Left lung (tissue), 10 donors: ENCODE data around the gene ST8SIA1. TPM values are rescaled to one million over a fixed set of nuclear protein-coding genes. Genes with fewer than 3 reads are reported as not detected.

Experiments
- ATAC-seq: fragments of 200-7000 bp; cut with Tn5 transposase; one replicate; pipeline ENCODE4 v1.9.1; 2020; ENCODE audit warnings: moderate library complexity
- DNase-seq, 4 donors: peaks; one replicate each; pipeline ENCODE4 v3.0.0-alpha.2; 2013 to 2020
- H3K27ac ChIP-seq, 2 donors: fragments of 200-600 bp; sonication (generic) in 1 of 2; one replicate each; pipeline versions ENCODE4 v1.5.0 to v1.8.0; 2020 to 2021
- H3K27me3 ChIP-seq, 2 donors: fragments of 200-600 bp; sonication (generic) in 1 of 2; one replicate each; pipeline versions ENCODE4 v1.5.0 to v1.8.0; 2020 to 2021
- H3K36me3 ChIP-seq, 2 donors: fragments of 200-600 bp; sonication (generic) in 1 of 2; one replicate each; pipeline versions ENCODE4 v1.5.0 to v1.8.0; 2020 to 2021
- H3K4me1 ChIP-seq, 2 donors: fragments of 200-600 bp; one replicate each; pipeline ENCODE4 v1.8.0; 2021
- H3K4me3 ChIP-seq, 2 donors: fragments of 200-600 bp; sonication (generic) in 1 of 2; one replicate each; pipeline versions ENCODE4 v1.5.0 to v1.8.0; 2020 to 2021; ENCODE audit warnings: mild to moderate bottlenecking in 1 of 2
- H3K9me3 ChIP-seq, 2 donors: fragments of 200-600 bp; sonication (generic) in 1 of 2; one replicate each; pipeline versions ENCODE4 v1.5.0 to v1.8.0; 2020 to 2021
- CTCF ChIP-seq, 2 donors: fragments of 200-600 bp; sonication (generic) in 1 of 2; IDR thresholded peaks; one replicate each; pipeline versions ENCODE4 v1.5.0 to v1.8.0; 2021; ENCODE audit warnings: antibody characterized with exemption in 2 of 2
- intact Hi-C, 2 donors: fragments of 100-400 bp; cut with DNase I; formaldehyde crosslinking; loops; one replicate each; pipeline versions ENCODE4 v1.11.2 to v1.14.2; 2022
- polyA plus RNA-seq, 6 donors: library from polyadenylated mRNA; unstranded; fragments of 120-200 nt; gene quantifications; one replicate each; pipeline ENCODE4 v1.2.1, GENCODE V29; 2013; ENCODE audit not compliant: insufficient read length in 6 of 6
- total RNA-seq, 2 donors: library from RNA; stranded (reverse); fragmentation: NEBNext Ultra II Directional; extraction: Animal tissue kit (Norgen Biotek cat#: 25700); gene quantifications; one replicate each; pipeline ENCODE4 v1.2.1, GENCODE V29; 2021
- donor health status: DM: no; HTN: yes; CAD: no.
- donor health status: DM: no; HTN: no; CAD: no.

ST8SIA1 gene
- total and polyA plus RNA-seq, 8 donors = 2.4 to 15.8 (median 10.0) TPM

- DNase-seq = no peak
- Histone ChIP-seq H3K4me1 (no peaks in the 10 kb centered on the region), H3K27ac (no peak overlapping the region), H3K4me3 (no peak overlapping the region), H3K27me3 (no peaks in the 10 kb centered on the region), H3K36me3 (no peaks in the 10 kb centered on the region), H3K9me3 (no peaks in the 10 kb centered on the region)
- intact Hi-C loops = no loop called here
- no peak for TF ChIP-seq CTCF (IDR thresholded peaks at IDR 0.05)
- no peak for ATAC-seq
Observed at GRCh38 chr12:22188431-22188830, 146.1 kb downstream of the ST8SIA1 start.

GRCh38 chr12:22180705-22181104 is 153.8 kb downstream of the ST8SIA1 start:
- intact Hi-C loops = no loop called here
- Histone ChIP-seq H3K36me3 (no peaks in the 10 kb centered on the region), H3K4me3 (no peak overlapping the region), H3K4me1 (no peaks in the 10 kb centered on the region), H3K27me3 (no peaks in the 10 kb centered on the region), H3K27ac (no peak overlapping the region), H3K9me3 (no peaks in the 10 kb centered on the region)
- ATAC-seq (no peak), DNase-seq (no peak)
- no peak for TF ChIP-seq CTCF (IDR thresholded peaks at IDR 0.05)

- H3K36me3 ChIP-seq = no peaks in the 10 kb centered on the region
- no peak for TF ChIP-seq CTCF (IDR thresholded peaks at IDR 0.05)
- DNase-seq (no peak), ATAC-seq (no peak)
- no peak overlapping the region for H3K4me3 ChIP-seq
- H3K9me3 ChIP-seq = no peaks in the 10 kb centered on the region
- no peak overlapping the region for H3K27ac ChIP-seq
- no peaks in the 10 kb centered on the region for H3K4me1 ChIP-seq
- no peaks in the 10 kb centered on the region for H3K27me3 ChIP-seq
- intact Hi-C loops = no loop called here
Observed at GRCh38 chr12:22173177-22173576, 161.3 kb downstream of the ST8SIA1 start.

GRCh38 chr12:22172501-22172900 is 162.0 kb downstream of the ST8SIA1 start:
- Histone ChIP-seq H3K4me1 (no peaks in the 10 kb centered on the region), H3K27ac (no peak overlapping the region), H3K36me3 (no peaks in the 10 kb centered on the region), H3K4me3 (no peak overlapping the region), H3K27me3 (no peaks in the 10 kb centered on the region), H3K9me3 (no peaks in the 10 kb centered on the region)
- TF ChIP-seq CTCF (IDR thresholded peaks at IDR 0.05) = no peak
- ATAC-seq (no peak), DNase-seq (no peak)
- intact Hi-C loops = no loop called here

GRCh38 chr12:22169376-22169775 is 165.1 kb downstream of the ST8SIA1 start:
- H3K4me3 ChIP-seq = no peak overlapping the region
- ATAC-seq (no peak), DNase-seq (no peak)
- H3K27me3 ChIP-seq = no peaks in the 10 kb centered on the region
- H3K4me1 ChIP-seq = no peaks in the 10 kb centered on the region
- H3K9me3 ChIP-seq = no peaks in the 10 kb centered on the region
- TF ChIP-seq CTCF (IDR thresholded peaks at IDR 0.05) = no peak
- no peaks in the 10 kb centered on the region for H3K36me3 ChIP-seq
- H3K27ac ChIP-seq = no peak overlapping the region
- intact Hi-C loops = no loop called here
